HCT116 (cell line): Measurements from ENCODE around the gene GAB4. TPM values are rescaled to one million over a fixed set of nuclear protein-coding genes. Genes with fewer than 3 reads are reported as not detected.
"Not testable (repeated sequence)": the region's sequence is repeated elsewhere in the genome, so short reads cannot be mapped to it uniquely, and the experiment has no call there.

Experiments used
- ATAC-seq: fragments of 200-7000 bp; cut with Tn5 transposase; 2 replicates; pipeline ENCODE4 v1.9.1; 2020; ENCODE audit warnings: mild to moderate bottlenecking, moderate library complexity
- BruUV-seq: library from RNA; stranded (reverse); fragments of 400-500 nt; replicated peaks from 2 replicates; lab custom pipeline; 2021; lab: Mats Ljungman, UMichigan
- CTCF ChIA-PET: fragments of 300-600 bp; sonication (Branson Sonifier 250); formaldehyde crosslinking; loops from one replicate; lab custom pipeline; 2021; ENCODE audit warnings: antibody characterized with exemption; lab: Charles Lee
- POLR2A ChIA-PET: fragments of 300-600, 350-600 bp; sonication (Branson Sonifier 250); formaldehyde crosslinking; loops from one replicate; lab custom pipeline; 2021; ENCODE audit warnings: antibody characterized with exemption; lab: Charles Lee
- RAD21 ChIA-PET, 2 experiments: fragments of 300-600 bp; sonication (Branson Sonifier 250); formaldehyde crosslinking; loops; one replicate each; lab custom pipeline; 2023; ENCODE audit warnings: low total read pairs in 2 of 2; ENCODE audit not compliant: uncharacterized antibody in 2 of 2, unreplicated experiment in 2 of 2, low non-redundant PET in 1 of 2; lab: Charles Lee
- DNase-seq: peaks from one replicate; pipeline ENCODE4 v3.0.0-alpha.2; 2010; ENCODE audit warnings: low read depth, low spot score
- H2AFZ ChIP-seq: fragments of 200-600 bp; shearing (Covaris generic), sonication (generic); 2 replicates; pipeline ENCODE4 v1.6.1; 2017; ENCODE audit warnings: low read depth, mixed run types, mixed read lengths, antibody characterized with exemption, low read length; ENCODE audit not compliant: poor library complexity, severe bottlenecking
- H3K27ac ChIP-seq: 2 replicates; pipeline ENCODE4 v1.5.1; 2012; ENCODE audit warnings: low read depth, low read length
- H3K27me3 ChIP-seq: fragments of 200-600 bp; sonication (generic); 2 replicates; pipeline ENCODE4 v1.6.1; 2016; ENCODE audit warnings: mixed run types, low read length, mixed read lengths; ENCODE audit not compliant: insufficient read depth
- H3K36me3 ChIP-seq, 2 experiments: fragments of 200-500 bp in 1 of 2; fragments of 200-600 bp in 1 of 2; sonication (Bioruptor generic) in 1 of 2; sonication (generic) in 1 of 2; 2 replicates each; pipeline versions ENCODE4 v1.5.1 to v1.6.1; 2014 to 2016; ENCODE audit warnings: low read length in 2 of 2, inconsistent platforms in 1 of 2, mixed read lengths in 1 of 2, mixed run types in 1 of 2; ENCODE audit not compliant: insufficient read depth in 2 of 2, control insufficient read depth in 1 of 2
- H3K4me1 ChIP-seq, 2 experiments: fragments of 200-600 bp in 1 of 2; sonication (generic) in 1 of 2; 2 replicates each; pipeline versions ENCODE4 v1.5.1 to v1.6.1; 2012 to 2017; ENCODE audit warnings: low read length in 2 of 2, inconsistent platforms in 1 of 2, mild to moderate bottlenecking in 1 of 2, mixed read lengths in 1 of 2, mixed run types in 1 of 2, moderate library complexity in 1 of 2; ENCODE audit not compliant: insufficient read depth in 2 of 2, control insufficient read depth in 1 of 2
- H3K4me2 ChIP-seq: fragments of 200-600 bp; sonication (generic); 2 replicates; pipeline ENCODE4 v1.6.1; 2017; ENCODE audit warnings: mixed run types, low read length, mixed read lengths
- H3K4me3 ChIP-seq, 2 experiments: fragments of 200-600 bp in 1 of 2; sonication (generic) in 1 of 2; replicated peaks in 1 of 2; 2 replicates each; pipeline ENCODE4 v1.5.1; 2011 to 2016; ENCODE audit warnings: low read length in 2 of 2, control low read depth in 1 of 2, low read depth in 1 of 2, mild to moderate bottlenecking in 1 of 2, mixed read lengths in 1 of 2, mixed run types in 1 of 2
- H3K79me2 ChIP-seq: fragments of 200-600 bp; sonication (generic); 2 replicates; pipeline ENCODE4 v1.6.1; 2017; ENCODE audit warnings: mild to moderate bottlenecking, mixed run types, low read length, moderate library complexity, mixed read lengths; ENCODE audit not compliant: insufficient read depth
- H3K9ac ChIP-seq: fragments of 200-600 bp; sonication (generic); 2 replicates; pipeline ENCODE4 v1.6.1; 2016; ENCODE audit warnings: low read length, mixed read lengths
- H3K9me2 ChIP-seq: fragments of 200-600 bp; sonication (generic), shearing (Covaris generic); 2 replicates; pipeline ENCODE4 v1.6.1; 2017; ENCODE audit warnings: mixed run types, mild to moderate bottlenecking, moderate library complexity; ENCODE audit not compliant: insufficient read depth
- H3K9me3 ChIP-seq, 2 experiments: fragments of 200-500 bp in 1 of 2; fragments of 200-600 bp in 1 of 2; sonication (Bioruptor generic) in 1 of 2; sonication (generic) in 1 of 2; 2 replicates each; pipeline ENCODE4 v1.6.1; 2014 to 2017; ENCODE audit warnings: low read length in 2 of 2, mixed read lengths in 2 of 2, inconsistent platforms in 1 of 2, low read depth in 1 of 2, mild to moderate bottlenecking in 1 of 2, mixed run types in 1 of 2, moderate library complexity in 1 of 2; ENCODE audit not compliant: control insufficient read depth in 1 of 2, insufficient read depth in 1 of 2
- H4K20me1 ChIP-seq: fragments of 200-600 bp; sonication (generic), shearing (Covaris generic); 2 replicates; pipeline ENCODE4 v1.6.1; 2017; ENCODE audit warnings: mixed run types, mild to moderate bottlenecking, moderate library complexity; ENCODE audit not compliant: insufficient read depth
- CBX3 ChIP-seq: IDR thresholded peaks from 2 replicates; pipeline ENCODE4 v1.6.1; 2012; ENCODE audit warnings: low read depth
- EGR1 ChIP-seq: IDR thresholded peaks from 2 replicates; pipeline ENCODE4 v1.6.1; 2012; ENCODE audit warnings: low read depth
- ELF1 ChIP-seq: IDR thresholded peaks from 2 replicates; pipeline ENCODE4 v1.6.1; 2012; ENCODE audit warnings: low read depth, borderline replicate concordance
- EZH2 ChIP-seq: fragments of 200-600 bp; sonication (generic); IDR thresholded peaks from 2 replicates; pipeline ENCODE4 v1.6.1; 2017; ENCODE audit warnings: antibody characterized with exemption, mixed run types
- FOSL1 ChIP-seq: IDR thresholded peaks from 2 replicates; pipeline ENCODE4 v1.6.1; 2012; ENCODE audit warnings: low read depth
- JUND ChIP-seq: IDR thresholded peaks from 2 replicates; pipeline ENCODE4 v1.6.1; 2012
- POLR2AphosphoS5 ChIP-seq: IDR thresholded peaks from 2 replicates; pipeline ENCODE4 v1.6.1; 2011; ENCODE audit warnings: mild to moderate bottlenecking, low read depth, low read length, moderate library complexity
- RAD21 ChIP-seq: IDR thresholded peaks from 2 replicates; pipeline ENCODE4 v1.6.1; 2012; ENCODE audit warnings: low read depth, mild to moderate bottlenecking
- SIN3A ChIP-seq: IDR thresholded peaks from 2 replicates; pipeline ENCODE4 v1.6.1; 2012; ENCODE audit warnings: low read depth
- SRF ChIP-seq: IDR thresholded peaks from 2 replicates; pipeline ENCODE4 v1.6.1; 2012; ENCODE audit warnings: low read depth
- TCF7L2 ChIP-seq: IDR thresholded peaks from 2 replicates; pipeline ENCODE4 v1.7.0; 2011; ENCODE audit warnings: borderline replicate concordance, inconsistent platforms; ENCODE audit not compliant: insufficient read depth, insufficient read length; ENCODE audit errors: extremely low read depth
- YY1 ChIP-seq: IDR thresholded peaks from 2 replicates; pipeline ENCODE4 v1.6.1; 2011; ENCODE audit warnings: low read length, low read depth, moderate library complexity, mild to moderate bottlenecking; ENCODE audit not compliant: insufficient replicate concordance; ENCODE audit errors: extremely low read depth
- ZFX ChIP-seq: fragments of 450-650 bp; IDR thresholded peaks from 2 replicates; pipeline ENCODE4 v1.6.1; 2017
- intact Hi-C: fragments of 100-400 bp; cut with micrococcal nuclease; formaldehyde crosslinking; loops from 2 replicates; pipeline ENCODE4 v1.10.0; 2022
- total RNA-seq: library from RNA; stranded (reverse); gene quantifications from one replicate; pipeline ENCODE4 v1.2.1, GENCODE V29; 2021; ENCODE audit not compliant: unreplicated experiment
- TF ChIP-seq, protein P1 (sequence below): IDR thresholded peaks from 2 replicates; pipeline ENCODE4 v1.6.1; 2012
- TF ChIP-seq, protein P2 (sequence below), 3 experiments: fragments of 200-600 bp in 1 of 3; sonication (generic) in 1 of 3; IDR thresholded peaks in 2 of 3; conservative IDR thresholded peaks in 1 of 3; 2 replicates each; pipeline ENCODE4 v1.5.1; 2012 to 2017; ENCODE audit warnings: low read depth in 2 of 3, low read length in 2 of 3, antibody characterized with exemption in 1 of 3, borderline replicate concordance in 1 of 3, control low read depth in 1 of 3, mild to moderate bottlenecking in 1 of 3, mixed read lengths in 1 of 3, mixed run types in 1 of 3, moderate library complexity in 1 of 3; ENCODE audit not compliant: insufficient read depth in 1 of 3
- TF ChIP-seq, protein P3 (sequence below): IDR thresholded peaks from 2 replicates; pipeline ENCODE4 v1.6.1; 2011; ENCODE audit warnings: mild to moderate bottlenecking, low read length, moderate library complexity; ENCODE audit not compliant: insufficient replicate concordance; ENCODE audit errors: extremely low read depth
- TF ChIP-seq, protein P4 (sequence below): IDR thresholded peaks from 2 replicates; pipeline ENCODE4 v1.6.1; 2012

The GAB4 gene
- total RNA-seq, 1 experiment from 2014 or later = not detected

DNA sequence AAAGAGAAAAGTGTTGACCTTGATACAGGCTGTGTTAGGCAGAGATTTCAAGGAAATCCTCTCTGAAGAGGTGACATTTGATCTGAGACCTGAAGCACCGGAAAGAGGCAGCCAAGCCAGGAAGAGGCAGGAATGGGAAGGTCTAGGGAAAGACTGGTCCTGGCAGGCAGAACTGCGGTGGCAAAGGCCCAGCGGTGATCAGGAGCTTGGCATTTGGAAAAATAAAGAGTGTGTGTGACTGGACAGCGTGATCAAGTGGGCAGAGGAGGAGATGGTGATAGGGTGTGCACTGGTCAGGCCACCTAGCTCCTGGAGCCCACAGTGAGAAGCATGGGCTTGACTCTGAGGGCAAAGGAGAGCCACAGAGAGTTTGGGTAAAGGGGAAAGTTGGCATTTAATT is 27.2 kb upstream of the GAB4 start:
- POLR2A ChIA-PET = no interaction called here
- ATAC-seq = no peak
- no peaks in the 10 kb centered on the region for H3K9me2 ChIP-seq

DNA sequence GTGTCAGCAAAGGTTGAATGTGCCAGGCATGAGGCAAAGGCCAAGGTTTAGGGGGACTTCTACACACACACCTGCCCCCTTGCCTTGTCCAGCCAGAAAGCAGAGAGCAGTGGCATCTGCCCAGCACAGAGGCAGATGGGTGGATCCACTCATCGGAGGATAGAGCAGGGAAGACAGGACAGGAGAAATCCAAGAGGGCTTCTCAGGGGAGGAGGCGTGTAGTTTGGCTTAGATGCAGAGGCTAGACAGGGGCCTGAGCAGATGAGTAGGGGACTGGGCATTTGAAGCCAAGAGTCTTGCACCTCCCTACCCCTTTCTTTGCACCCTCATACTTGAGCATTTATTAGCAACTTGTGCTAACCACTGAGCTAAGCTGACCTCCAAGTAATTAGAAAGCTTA is 26.5 kb upstream of the GAB4 start:
- H3K9me2 ChIP-seq, DNase-seq, H2AFZ ChIP-seq, BruUV-seq, ATAC-seq, intact Hi-C loops, H3K9ac ChIP-seq, H3K27ac ChIP-seq, H3K27me3 ChIP-seq, RAD21 ChIA-PET, H3K4me2 ChIP-seq, H3K36me3 ChIP-seq, H3K9me3 ChIP-seq, H4K20me1 ChIP-seq, POLR2A ChIA-PET, H3K4me3 ChIP-seq, CTCF ChIA-PET: not testable (repeated sequence)
- peaks cover 18% of the 10 kb centered on the region for H3K79me2 ChIP-seq
- H3K4me1 ChIP-seq = peaks cover 6 to 16% of the 10 kb centered on the region in 2 experiments

More for the DNA sequence above, 27.2 kb upstream of the GAB4 start:
- H3K36me3 ChIP-seq = no peaks in the 10 kb centered on the region
- intact Hi-C loops = no loop called here
- TF ChIP-seq SRF = no peak
- TF ChIP-seq RAD21 = no peak
- TF ChIP-seq ZFX = no peak
- TF ChIP-seq, protein P1, sequence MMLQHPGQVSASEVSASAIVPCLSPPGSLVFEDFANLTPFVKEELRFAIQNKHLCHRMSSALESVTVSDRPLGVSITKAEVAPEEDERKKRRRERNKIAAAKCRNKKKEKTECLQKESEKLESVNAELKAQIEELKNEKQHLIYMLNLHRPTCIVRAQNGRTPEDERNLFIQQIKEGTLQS = no peak
- no peak for TF ChIP-seq SIN3A
- TF ChIP-seq ELF1 = no peak
- TF ChIP-seq FOSL1 = no peak
- TF ChIP-seq EGR1 = no peak
- TF ChIP-seq, protein P2, sequence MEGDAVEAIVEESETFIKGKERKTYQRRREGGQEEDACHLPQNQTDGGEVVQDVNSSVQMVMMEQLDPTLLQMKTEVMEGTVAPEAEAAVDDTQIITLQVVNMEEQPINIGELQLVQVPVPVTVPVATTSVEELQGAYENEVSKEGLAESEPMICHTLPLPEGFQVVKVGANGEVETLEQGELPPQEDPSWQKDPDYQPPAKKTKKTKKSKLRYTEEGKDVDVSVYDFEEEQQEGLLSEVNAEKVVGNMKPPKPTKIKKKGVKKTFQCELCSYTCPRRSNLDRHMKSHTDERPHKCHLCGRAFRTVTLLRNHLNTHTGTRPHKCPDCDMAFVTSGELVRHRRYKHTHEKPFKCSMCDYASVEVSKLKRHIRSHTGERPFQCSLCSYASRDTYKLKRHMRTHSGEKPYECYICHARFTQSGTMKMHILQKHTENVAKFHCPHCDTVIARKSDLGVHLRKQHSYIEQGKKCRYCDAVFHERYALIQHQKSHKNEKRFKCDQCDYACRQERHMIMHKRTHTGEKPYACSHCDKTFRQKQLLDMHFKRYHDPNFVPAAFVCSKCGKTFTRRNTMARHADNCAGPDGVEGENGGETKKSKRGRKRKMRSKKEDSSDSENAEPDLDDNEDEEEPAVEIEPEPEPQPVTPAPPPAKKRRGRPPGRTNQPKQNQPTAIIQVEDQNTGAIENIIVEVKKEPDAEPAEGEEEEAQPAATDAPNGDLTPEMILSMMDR (IDR thresholded peaks at IDR 0.05 in 2 of 3, conservative IDR thresholded peaks at IDR 0.05 in 1 of 3; ENCODE audit: borderline replicate concordance in 1 of 3, insufficient read depth in 1 of 3, low read depth in 2 of 3, low read length in 2 of 3) = no peak
- no peak for TF ChIP-seq YY1
- no peak for TF ChIP-seq POLR2AphosphoS5
- TF ChIP-seq TCF7L2 = no peak
- TF ChIP-seq JUND = no peak
- TF ChIP-seq, protein P3, sequence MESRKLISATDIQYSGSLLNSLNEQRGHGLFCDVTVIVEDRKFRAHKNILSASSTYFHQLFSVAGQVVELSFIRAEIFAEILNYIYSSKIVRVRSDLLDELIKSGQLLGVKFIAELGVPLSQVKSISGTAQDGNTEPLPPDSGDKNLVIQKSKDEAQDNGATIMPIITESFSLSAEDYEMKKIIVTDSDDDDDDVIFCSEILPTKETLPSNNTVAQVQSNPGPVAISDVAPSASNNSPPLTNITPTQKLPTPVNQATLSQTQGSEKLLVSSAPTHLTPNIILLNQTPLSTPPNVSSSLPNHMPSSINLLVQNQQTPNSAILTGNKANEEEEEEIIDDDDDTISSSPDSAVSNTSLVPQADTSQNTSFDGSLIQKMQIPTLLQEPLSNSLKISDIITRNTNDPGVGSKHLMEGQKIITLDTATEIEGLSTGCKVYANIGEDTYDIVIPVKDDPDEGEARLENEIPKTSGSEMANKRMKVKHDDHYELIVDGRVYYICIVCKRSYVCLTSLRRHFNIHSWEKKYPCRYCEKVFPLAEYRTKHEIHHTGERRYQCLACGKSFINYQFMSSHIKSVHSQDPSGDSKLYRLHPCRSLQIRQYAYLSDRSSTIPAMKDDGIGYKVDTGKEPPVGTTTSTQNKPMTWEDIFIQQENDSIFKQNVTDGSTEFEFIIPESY = no peak
- TF ChIP-seq, protein P4, sequence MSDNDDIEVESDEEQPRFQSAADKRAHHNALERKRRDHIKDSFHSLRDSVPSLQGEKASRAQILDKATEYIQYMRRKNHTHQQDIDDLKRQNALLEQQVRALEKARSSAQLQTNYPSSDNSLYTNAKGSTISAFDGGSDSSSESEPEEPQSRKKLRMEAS = no peak
- no peak for TF ChIP-seq CBX3
- TF ChIP-seq EZH2 = no peak
- no peaks in the 10 kb centered on the region for H3K27me3 ChIP-seq
- peaks cover 23% of the 10 kb centered on the region for H3K79me2 ChIP-seq
- H4K20me1 ChIP-seq = peaks cover 5% of the 10 kb centered on the region; the same call in 1 of the 2 replicates
- no peak overlapping the region for H3K9ac ChIP-seq
- H3K27ac ChIP-seq = no peak overlapping the region
- H3K4me1 ChIP-seq = peaks cover 8 to 20% of the 10 kb centered on the region in 2 experiments
- RAD21 ChIA-PET = no interaction called here
- H2AFZ ChIP-seq = no peak overlapping the region
- no peak overlapping the region for H3K4me2 ChIP-seq
- CTCF ChIA-PET = interaction anchor here (1.2 kb wide), 1 partner anchor 23 kb away, joined by 4 read pairs; no protein-coding TSS in a partner anchor
- no peaks in the 10 kb centered on the region for H3K9me3 ChIP-seq
- no peak overlapping the region for H3K4me3 ChIP-seq
- no TSS peak for BruUV-seq
- DNase-seq = no peak
